Activated T-helper 1 cell treated with anti-CD3 and anti-CD28 coated beads, Interleukin-2, amount 50 U/mL, for 16 hours (primary cell): ENCODE measurements around the gene CACNG4.

Experiments used
- DNase-seq, 2 donors: peaks; one replicate each; pipeline ENCODE4 v3.0.0-alpha.2; 2020; ENCODE audit warnings: low read depth in 1 of 2, low spot score in 1 of 2

The CACNG4 gene

GRCh38 chr17:66963909-66964771, at the start of gene CACNG4:
CACNG4 (plus strand) TSS chr17:66964707; CDS start chr17:66964912, 205 bp downstream.
- DNase-seq, result no peak

DNA sequence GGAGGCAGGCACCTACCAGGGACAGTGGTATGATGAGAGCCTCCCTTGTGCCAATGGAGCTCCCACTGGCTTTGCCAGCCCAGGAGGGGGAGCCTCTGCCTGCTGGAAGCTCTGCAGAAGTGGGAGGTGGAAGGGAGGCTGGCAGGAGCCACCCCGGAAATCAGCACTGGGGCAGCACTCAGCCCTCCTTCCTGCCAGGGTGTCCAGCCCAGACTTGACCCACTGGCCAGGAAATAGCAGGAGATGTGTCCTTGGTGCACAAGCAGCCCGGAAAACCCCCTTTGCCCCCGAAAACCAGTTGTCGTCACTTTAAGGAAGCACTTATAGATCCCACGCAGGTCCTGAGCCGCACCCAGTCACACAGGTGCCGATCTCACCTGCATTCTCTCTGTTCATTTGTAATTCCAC, 49.3 kb upstream of the CACNG4 start:
- DNase-seq, result no peak

DNA sequence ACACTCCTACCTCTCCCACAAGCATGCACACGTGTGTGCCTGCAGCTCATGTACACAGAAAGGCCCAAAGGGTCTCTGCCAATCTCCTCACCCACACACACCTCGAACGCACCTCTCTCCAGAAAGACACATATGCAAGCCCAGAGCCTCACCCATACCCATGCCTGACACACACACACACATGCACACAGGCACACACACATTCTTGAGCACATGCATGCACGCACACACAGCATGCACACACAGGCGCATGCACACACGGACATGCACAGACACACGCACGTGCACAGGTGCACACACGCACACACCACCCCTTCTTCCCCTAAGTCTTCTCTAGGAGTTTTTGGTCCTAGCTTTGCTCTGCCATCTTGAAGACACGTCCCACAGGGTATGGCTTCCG, 48.7 kb upstream of the CACNG4 start:
- DNase-seq, result no peak

DNA sequence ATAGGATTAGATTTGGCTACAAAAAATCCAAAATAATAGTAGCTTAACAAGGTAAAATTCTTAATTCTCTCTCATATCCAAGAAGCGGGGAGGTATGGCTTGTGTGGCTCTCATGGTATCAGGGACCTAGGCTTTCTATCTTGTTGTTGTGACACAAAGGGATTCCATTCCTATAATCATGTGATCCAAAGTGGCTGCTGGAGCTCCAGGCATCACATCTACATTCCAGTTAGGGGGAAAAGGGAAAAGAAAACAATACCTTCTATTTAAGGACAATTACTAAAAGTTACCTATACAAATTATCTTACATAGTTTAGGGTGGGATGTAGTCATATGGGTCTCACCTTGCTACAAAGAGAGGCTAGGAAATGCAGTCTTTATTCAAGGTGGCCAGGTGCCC, 47.6 kb upstream of the CACNG4 start:
- DNase-seq, result no peak

DNA sequence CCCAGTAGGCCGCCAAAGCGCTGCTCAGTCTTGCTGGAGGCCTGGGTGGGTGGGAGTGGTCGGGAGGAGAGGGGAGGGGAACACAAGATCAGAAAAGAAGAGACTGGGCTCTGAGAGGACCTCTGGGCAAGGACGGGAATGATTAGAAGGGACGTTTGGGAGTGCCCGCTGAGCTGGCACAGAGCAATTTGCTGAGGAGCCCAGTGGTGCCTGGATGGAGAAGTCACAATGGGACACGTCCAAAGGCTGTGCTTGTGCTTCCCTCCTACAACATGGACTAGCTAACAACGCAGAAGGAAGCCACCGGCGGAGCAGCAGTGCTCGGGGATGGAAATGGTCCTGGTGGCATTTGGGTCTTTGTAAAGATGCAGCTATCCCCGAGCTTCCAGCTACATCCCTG, 45.6 kb upstream of the CACNG4 start:
- no peak for DNase-seq

- no peak for DNase-seq
These were observed 44.1 kb upstream of the CACNG4 start for GRCh38 chr17:66920435-66920834.

- no peak for DNase-seq
These were observed 43.6 kb upstream of the CACNG4 start for GRCh38 chr17:66920950-66921349.

DNA sequence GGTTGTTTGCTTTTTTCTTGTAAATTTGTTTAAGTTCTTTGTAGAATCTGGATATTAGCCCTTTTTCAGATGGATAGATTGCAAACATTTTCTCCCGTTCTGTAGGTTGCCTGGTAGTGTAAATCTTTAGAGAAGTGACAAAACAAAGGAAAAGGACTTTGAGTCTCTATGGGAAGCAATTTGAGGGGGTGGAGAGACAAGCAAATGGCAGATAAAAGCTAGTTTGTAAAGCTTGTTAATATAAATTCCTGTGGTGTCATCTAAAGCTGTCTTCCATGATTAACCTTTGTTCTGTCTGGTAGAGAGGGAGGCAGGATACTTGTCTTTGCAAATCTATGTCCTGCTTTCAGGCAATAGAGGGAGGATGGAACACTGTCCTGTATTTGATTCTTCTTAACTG, 40.6 kb upstream of the CACNG4 start:
- no peak for DNase-seq

GRCh38 chr17:66925811-66926500, 38.6 kb upstream of the CACNG4 start:
- no peak for DNase-seq

DNA sequence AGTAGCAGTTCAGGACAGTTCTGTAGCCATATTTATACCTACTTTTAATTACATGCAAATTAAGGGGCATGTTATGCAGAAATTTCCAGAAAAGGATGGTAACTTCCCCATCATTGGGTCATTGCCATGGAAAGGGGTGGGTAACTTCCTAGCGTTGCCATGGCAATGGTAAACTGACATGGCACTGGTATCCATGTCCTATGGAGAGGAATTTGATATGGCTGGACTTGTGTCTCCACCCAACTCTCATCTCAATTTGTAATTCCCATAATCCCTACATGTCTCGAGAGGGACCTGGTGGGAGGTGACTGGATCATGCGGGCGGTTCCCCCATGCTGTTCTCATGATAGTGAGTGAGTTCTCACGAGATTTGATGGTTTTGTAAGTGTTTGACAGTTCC, 35.6 kb upstream of the CACNG4 start:
- no peak for DNase-seq

GRCh38 chr17:66929591-66929990, 34.9 kb upstream of the CACNG4 start:
- DNase-seq, result no peak

- no peak for DNase-seq
These were observed 33.6 kb upstream of the CACNG4 start for GRCh38 chr17:66930933-66931332.

- no peak for DNase-seq
These were observed 32.2 kb upstream of the CACNG4 start for GRCh38 chr17:66932311-66932710.

- no peak for DNase-seq
These were observed 30.5 kb upstream of the CACNG4 start for GRCh38 chr17:66934040-66934439.

DNA sequence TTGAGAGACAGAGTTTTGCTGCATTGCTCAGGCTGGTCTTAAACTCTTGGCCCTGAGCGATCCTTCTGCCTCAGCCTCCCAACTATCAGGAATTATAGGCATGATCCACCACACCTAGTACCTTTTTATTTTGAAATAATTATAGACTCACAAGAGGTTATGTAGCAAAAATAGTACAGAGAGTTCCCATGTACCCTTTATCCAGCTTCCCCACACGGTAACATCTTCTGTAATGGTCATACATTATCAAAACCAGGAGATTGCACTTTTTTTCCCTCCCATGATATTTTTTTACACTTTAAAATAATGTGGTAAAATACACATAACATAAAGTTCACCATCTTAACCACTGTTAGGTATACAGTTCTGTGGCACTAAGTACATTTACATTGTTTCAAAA, 28.8 kb upstream of the CACNG4 start:
- no peak for DNase-seq

DNA sequence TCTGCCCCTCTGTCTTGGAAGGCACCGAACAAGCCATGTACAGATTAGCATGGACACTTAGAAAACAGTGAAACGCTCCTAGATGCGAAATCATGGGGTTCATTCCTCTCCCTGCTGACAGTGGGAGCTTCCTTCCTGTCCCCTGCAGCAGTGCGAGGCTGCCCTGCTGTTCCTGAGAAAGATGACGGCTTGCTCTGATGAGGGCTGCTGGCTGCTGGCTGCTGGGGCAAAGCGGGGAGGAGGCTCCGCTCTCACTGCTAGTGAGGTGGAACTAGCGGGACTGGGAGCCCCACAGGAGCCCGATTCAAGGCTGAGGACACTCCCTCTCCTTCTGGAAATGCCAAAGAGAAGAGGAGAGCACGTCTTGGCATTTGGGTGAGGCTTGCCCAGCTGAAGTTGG, 25.9 kb upstream of the CACNG4 start:
- no peak for DNase-seq

DNA sequence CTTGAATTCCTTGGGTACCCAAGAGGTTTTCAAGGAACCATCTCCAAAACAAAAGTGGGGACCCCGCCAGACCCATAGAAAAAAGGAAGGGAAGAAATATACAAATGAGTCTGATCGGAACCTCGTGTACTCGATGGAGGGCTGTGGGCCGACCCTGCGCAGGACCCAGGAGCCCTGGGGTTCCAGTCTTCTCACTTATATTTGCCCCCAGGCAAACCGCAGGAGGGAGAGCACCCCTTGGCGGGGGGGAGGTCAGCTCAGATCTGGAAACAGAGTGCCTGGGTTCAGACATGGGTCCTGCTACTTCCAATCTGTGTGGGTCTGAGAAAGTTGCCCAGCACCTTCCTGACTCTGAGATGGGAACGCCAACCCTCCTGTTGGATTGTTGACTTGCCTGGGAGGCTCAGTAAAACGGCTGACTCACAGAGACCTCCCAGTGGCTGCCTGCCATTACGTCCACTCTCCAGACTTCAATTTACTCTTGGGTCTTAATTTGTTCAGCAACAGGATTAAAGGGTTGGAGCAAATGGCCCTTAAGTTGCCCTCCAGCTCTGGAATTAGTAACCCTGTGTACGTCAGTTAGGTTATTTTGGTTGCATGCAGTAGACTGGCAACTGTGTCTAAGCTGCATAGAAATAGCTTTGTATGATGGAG, 24.9 kb upstream of the CACNG4 start:
- DNase-seq, result no peak

- no peak for DNase-seq
These were observed 23.3 kb upstream of the CACNG4 start for GRCh38 chr17:66941249-66941648.

DNA sequence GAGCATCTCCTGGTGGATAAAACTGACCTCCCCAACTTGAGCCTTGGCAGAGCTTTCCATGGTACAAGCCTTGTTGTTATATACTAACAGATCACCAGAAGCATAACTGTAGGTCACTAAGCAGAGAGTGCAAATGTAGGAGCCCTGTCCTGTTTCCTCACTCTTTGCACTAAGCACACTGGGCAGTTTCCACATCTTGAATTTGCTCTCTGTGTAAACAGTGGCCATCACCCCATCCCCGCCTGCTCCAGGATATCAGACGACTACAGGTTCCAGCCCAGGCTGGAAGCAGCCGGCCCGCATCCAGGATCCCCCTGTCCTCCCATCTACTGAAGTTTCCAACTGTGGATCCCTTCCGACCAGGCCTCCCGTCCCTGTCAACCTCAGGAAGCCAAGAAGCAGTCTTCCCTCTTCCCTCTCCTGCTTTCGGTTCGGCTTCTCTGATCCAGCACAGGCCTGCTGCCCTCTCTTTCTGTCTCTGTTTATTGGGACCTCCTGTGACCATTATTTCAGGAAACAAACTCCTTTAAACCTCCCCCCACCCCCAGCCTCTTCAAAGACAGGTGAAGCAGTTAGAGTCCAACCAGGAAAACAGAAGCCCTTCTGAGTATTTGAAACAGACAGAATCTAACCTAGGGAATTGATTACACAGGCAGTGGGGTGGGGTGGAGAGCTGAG, 22.6 kb upstream of the CACNG4 start:
- no peak for DNase-seq

DNA sequence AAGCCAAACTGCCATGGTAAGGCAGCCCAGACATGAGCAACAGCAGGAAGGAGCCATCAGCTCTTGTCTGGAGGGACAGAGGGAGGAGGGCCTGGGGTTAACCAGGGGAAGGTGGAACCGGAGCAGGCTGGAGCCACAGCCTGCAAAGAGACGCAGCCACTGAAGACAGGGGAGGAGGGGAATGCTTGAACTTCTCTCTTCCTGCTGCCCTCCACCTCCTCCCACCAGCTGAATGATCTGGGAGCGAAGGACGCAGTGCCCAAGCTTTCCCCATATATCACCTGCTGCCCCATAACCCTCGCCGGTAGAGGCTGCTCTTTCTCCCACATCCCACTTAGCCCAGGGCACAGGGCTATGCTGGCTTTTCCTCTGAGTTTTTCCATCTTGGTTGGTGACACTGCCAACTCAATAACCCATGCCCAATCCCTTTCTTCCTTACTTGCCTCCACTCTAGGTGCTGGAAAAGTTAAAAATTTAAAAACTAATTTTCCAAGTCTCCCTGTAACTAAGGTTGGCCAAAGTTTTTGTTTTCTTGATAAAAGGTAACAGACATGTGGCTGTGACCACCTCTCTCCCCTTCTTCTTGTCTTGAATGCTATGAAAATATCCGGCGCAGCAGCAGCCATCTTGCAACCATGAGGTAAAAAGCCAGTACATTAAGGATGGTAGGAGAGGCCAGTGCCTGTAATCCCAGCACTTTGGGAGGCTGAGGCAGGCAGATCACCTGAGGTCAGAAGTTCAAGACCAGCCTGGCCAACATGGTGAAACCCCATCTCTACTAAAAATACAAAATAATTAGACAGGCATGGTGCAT, 21.8 kb upstream of the CACNG4 start:
- no peak for DNase-seq

DNA sequence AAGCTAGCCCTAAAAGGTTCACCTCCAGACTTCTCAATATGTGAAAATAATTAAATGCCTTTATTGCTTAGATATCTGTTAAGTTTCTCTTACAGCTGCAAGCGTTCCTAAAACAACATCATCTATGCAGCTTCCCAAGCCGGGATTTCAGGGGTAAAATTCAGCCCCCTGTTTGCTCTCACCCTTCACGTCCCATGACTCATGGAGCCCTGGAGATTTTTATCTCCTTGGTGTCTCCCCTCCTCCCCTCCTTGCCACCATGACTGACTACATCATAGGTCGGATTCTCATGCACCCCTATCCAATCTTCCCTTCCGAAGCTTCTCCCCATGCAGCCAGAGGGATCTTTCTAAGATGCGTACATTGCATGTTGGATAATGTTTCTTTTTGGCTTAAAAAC, 21.0 kb upstream of the CACNG4 start:
- DNase-seq, result no peak
